Endothelial cell of umbilical vein (primary cell): Measurements from ENCODE around the gene MACF1. TPM values are rescaled to one million over a fixed set of nuclear protein-coding genes. Genes with fewer than 3 reads are reported as not detected.
A peak's percentile ranks its signal among the peaks of the same experiment; 100 is the strongest.

Experiments used
- BruUV-seq: library from RNA; stranded (reverse); fragments of 400-500 nt; replicated peaks from 2 replicates; lab custom pipeline; 2021; lab: Mats Ljungman, UMichigan
- CTCF ChIA-PET: fragments of 300-600, 350-600 bp; sonication (Branson Sonifier 250); formaldehyde crosslinking; loops from one replicate; lab custom pipeline; 2021; ENCODE audit warnings: antibody characterized with exemption, inconsistent platforms; lab: Charles Lee
- POLR2A ChIA-PET: fragments of 300-600, 350-600 bp; sonication (Branson Sonifier 250); formaldehyde crosslinking; loops from one replicate; lab custom pipeline; 2021; ENCODE audit warnings: antibody characterized with exemption, inconsistent platforms; lab: Charles Lee
- DNase-seq: peaks from one replicate; pipeline ENCODE4 v3.0.0-alpha.2; 2011; ENCODE audit warnings: low read depth, low spot score
- FAIRE-seq: peaks from 2 replicates; lab custom pipeline; 2011; peaks lifted over from hg19 to GRCh38; lab: Jason Lieb, UNC
- H2AFZ ChIP-seq: 2 replicates; pipeline ENCODE4 v1.6.0; 2012; ENCODE audit warnings: low read depth, low read length, control low read depth, inconsistent platforms
- H3K27ac ChIP-seq: 2 replicates; pipeline ENCODE4 v1.5.1; 2011; ENCODE audit warnings: low read depth, mild to moderate bottlenecking, control low read depth, low read length, moderate library complexity; ENCODE audit not compliant: insufficient read depth
- H3K27me3 ChIP-seq, 2 experiments: 2 replicates each; pipeline versions ENCODE4 v1.6.0 to v1.6.1; 2011; ENCODE audit warnings: low read length in 2 of 2, mixed read lengths in 1 of 2; ENCODE audit not compliant: control insufficient read depth in 2 of 2, insufficient read depth in 2 of 2
- H3K36me3 ChIP-seq, 2 experiments: 2 replicates in 1 of 2; 3 replicates in 1 of 2; pipeline ENCODE4 v1.5.1; 2011; ENCODE audit warnings: low read length in 2 of 2, mild to moderate bottlenecking in 1 of 2, moderate library complexity in 1 of 2; ENCODE audit not compliant: control insufficient read depth in 2 of 2, insufficient read depth in 2 of 2; ENCODE audit errors: extremely low read depth in 1 of 2
- H3K4me1 ChIP-seq: 3 replicates; pipeline ENCODE4 v1.5.1; 2011; ENCODE audit warnings: mild to moderate bottlenecking, low read length; ENCODE audit not compliant: control insufficient read depth, insufficient read depth; ENCODE audit errors: extremely low read depth
- H3K4me2 ChIP-seq: 2 replicates; pipeline ENCODE4 v1.6.1; 2011; ENCODE audit warnings: low read length, control low read depth, mixed read lengths; ENCODE audit not compliant: insufficient read depth
- H3K4me3 ChIP-seq, 3 experiments: fragments of 200-600 bp in 1 of 3; sonication (generic), shearing (Covaris generic) in 1 of 3; replicated peaks in 1 of 3; 2 replicates each; pipeline ENCODE4 v1.5.1; 2011 to 2016; ENCODE audit warnings: control low read depth in 3 of 3, low read length in 3 of 3, mild to moderate bottlenecking in 2 of 3, inconsistent platforms in 1 of 3, low read depth in 1 of 3, moderate library complexity in 1 of 3; ENCODE audit not compliant: insufficient read depth in 1 of 3
- H3K79me2 ChIP-seq: 2 replicates; pipeline ENCODE4 v1.6.0; 2012; ENCODE audit warnings: low read length, inconsistent platforms; ENCODE audit not compliant: control insufficient read depth, insufficient read depth
- H3K9ac ChIP-seq: replicated peaks from 2 replicates; pipeline ENCODE3; 2011; ENCODE audit warnings: low read length, control low read depth; ENCODE audit not compliant: insufficient read depth; ENCODE audit errors: extremely low read depth
- H3K9me1 ChIP-seq: replicated peaks from 3 replicates; pipeline ENCODE4 v1.6.0; 2011; ENCODE audit warnings: mild to moderate bottlenecking, low read length; ENCODE audit not compliant: control insufficient read depth, insufficient read depth; ENCODE audit errors: extremely low read depth
- H3K9me3 ChIP-seq: replicated peaks from 2 replicates; pipeline ENCODE4 v1.5.1; 2012; ENCODE audit warnings: low read length, inconsistent platforms; ENCODE audit not compliant: control insufficient read depth, insufficient read depth
- H4K20me1 ChIP-seq: replicated peaks from 2 replicates; pipeline ENCODE3; 2011; ENCODE audit warnings: mild to moderate bottlenecking, low read length; ENCODE audit not compliant: control insufficient read depth, insufficient read depth; ENCODE audit errors: extremely low read depth
- EZH2 ChIP-seq: IDR thresholded peaks from 2 replicates; pipeline ENCODE4 v1.6.1; 2012; ENCODE audit warnings: borderline replicate concordance, low read depth, mild to moderate bottlenecking, moderate library complexity, low read length, inconsistent platforms; ENCODE audit not compliant: severe bottlenecking
- FOS ChIP-seq: IDR thresholded peaks from 2 replicates; pipeline ENCODE4 v1.6.1; 2011; ENCODE audit warnings: mild to moderate bottlenecking, low read length, moderate library complexity, borderline replicate concordance; ENCODE audit not compliant: insufficient read depth
- GATA2 ChIP-seq: IDR thresholded peaks from 2 replicates; pipeline ENCODE4 v1.7.0; 2011; ENCODE audit warnings: low read depth, mild to moderate bottlenecking, moderate library complexity, mixed read lengths, low read length; ENCODE audit not compliant: insufficient read length, insufficient read depth
- JUN ChIP-seq: IDR thresholded peaks from 2 replicates; pipeline ENCODE4 v1.6.1; 2011; ENCODE audit warnings: borderline replicate concordance, low read depth; ENCODE audit not compliant: insufficient read length, insufficient read depth
- MYC ChIP-seq: IDR thresholded peaks from one replicate; pipeline ENCODE4 v1.6.1; 2011; ENCODE audit warnings: mild to moderate bottlenecking, low read depth, low read length
- POLR2A ChIP-seq: IDR thresholded peaks from 2 replicates; pipeline ENCODE4 v1.6.1; 2012; ENCODE audit warnings: low read depth, mild to moderate bottlenecking, control low read depth, low read length
- POLR2AphosphoS5 ChIP-seq: IDR thresholded peaks from 2 replicates; pipeline ENCODE4 v1.6.1; 2012; ENCODE audit warnings: low read depth, mild to moderate bottlenecking, control low read depth, low read length, moderate library complexity; ENCODE audit not compliant: insufficient read depth
- dilution Hi-C: fragments of 300-500 bp; cut with MboI; formaldehyde crosslinking; loops from one replicate; pipeline ENCODE4 v1.15.0; 2019; ENCODE audit warnings: low sequenced_read_pairs; ENCODE audit not compliant: extremely low pct_ligation_motif_present
- intact Hi-C: fragments of 100-400 bp; cut with micrococcal nuclease; formaldehyde crosslinking; loops from one replicate; pipeline ENCODE4 v1.10.0; 2022
- polyA plus RNA-seq, 4 experiments: library from polyadenylated mRNA; depleted of rRNA in 3 of 4; stranded (reverse) in 3 of 4; unstranded in 1 of 4; fragments of >200 nt; gene quantifications; 2 replicates each; pipeline versions ENCODE4 v1.2.1 to v1.2.3, GENCODE V29; 2011 to 2012; ENCODE audit warnings: missing spikeins in 1 of 4
- total RNA-seq: library from RNA; stranded (reverse); gene quantifications from 2 replicates; pipeline ENCODE4 v1.2.3, GENCODE V29; 2021
- TF ChIP-seq, protein P1 (sequence below), 2 donors: IDR thresholded peaks; 1 replicate in 1 of 2; 2 replicates in 1 of 2; pipeline ENCODE4 v1.5.1; 2011; ENCODE audit warnings: low read length in 2 of 2, mild to moderate bottlenecking in 2 of 2, moderate library complexity in 2 of 2, control low read depth in 1 of 2, inconsistent platforms in 1 of 2, low read depth in 1 of 2; ENCODE audit not compliant: insufficient read depth in 1 of 2; ENCODE audit errors: extremely low read depth in 1 of 2
- TF ChIP-seq, protein P2 (sequence below): IDR thresholded peaks from 2 replicates; pipeline ENCODE4 v1.6.1; 2011; ENCODE audit not compliant: insufficient read depth, insufficient read length

The MACF1 gene
- total and polyA plus RNA-seq, 2 donors (not counting 3 experiments of a cell fraction or from before 2014, with no cell fraction given): 122 to 587 TPM

DNA sequence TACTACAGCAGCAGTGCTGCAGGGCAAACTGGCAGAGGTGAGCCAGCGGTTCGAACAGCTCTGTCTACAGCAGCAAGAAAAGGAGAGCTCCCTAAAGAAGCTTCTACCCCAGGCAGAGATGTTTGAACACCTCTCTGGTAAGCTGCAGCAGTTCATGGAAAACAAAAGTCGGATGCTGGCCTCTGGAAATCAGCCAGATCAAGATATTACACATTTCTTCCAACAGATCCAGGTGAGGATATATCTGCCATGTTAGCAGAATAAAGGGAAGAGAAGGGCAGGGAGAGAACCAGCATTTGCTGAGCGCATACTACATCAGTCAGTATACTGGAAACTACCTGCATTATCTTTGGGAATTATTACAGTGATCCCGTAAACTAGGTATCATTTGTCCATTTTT, 157.0 kb downstream of the MACF1 start:
- no peak overlapping the region for H3K4me3 ChIP-seq
- intact Hi-C loops (loop anchor here (5.0 to 10.0 kb wide), 2 partner anchors 53 to 176 kb away; no protein-coding TSS in a partner anchor), dilution Hi-C loops (no loop called here)
- no peaks in the 10 kb centered on the region for H3K9me1 ChIP-seq
- ChIA-PET POLR2A (interaction anchor here (0.6 kb wide), 1 partner anchor 89 kb away, joined by 3 read pairs; no protein-coding TSS in a partner anchor), CTCF (interaction anchor here (0.9 to 2.2 kb wide), 6 partner anchors 9 to 263 kb away, joined by 3 to 21 read pairs (median 3); no protein-coding TSS in a partner anchor)
- H3K4me2 ChIP-seq: no peak overlapping the region
- no peak for DNase-seq
- no peaks in the 10 kb centered on the region for H4K20me1 ChIP-seq
- peaks cover 3% of the 10 kb centered on the region for H3K4me1 ChIP-seq
- peaks cover 31 to 49% of the 10 kb centered on the region in 2 experiments for H3K36me3 ChIP-seq
- no peaks in the 10 kb centered on the region for H3K27me3 ChIP-seq
- no peak overlapping the region for H3K27ac ChIP-seq
- TF ChIP-seq JUN: no peak
- no peak for TF ChIP-seq EZH2
- TF ChIP-seq MYC: no peak
- no peak for TF ChIP-seq FOS
- TF ChIP-seq, protein P1, sequence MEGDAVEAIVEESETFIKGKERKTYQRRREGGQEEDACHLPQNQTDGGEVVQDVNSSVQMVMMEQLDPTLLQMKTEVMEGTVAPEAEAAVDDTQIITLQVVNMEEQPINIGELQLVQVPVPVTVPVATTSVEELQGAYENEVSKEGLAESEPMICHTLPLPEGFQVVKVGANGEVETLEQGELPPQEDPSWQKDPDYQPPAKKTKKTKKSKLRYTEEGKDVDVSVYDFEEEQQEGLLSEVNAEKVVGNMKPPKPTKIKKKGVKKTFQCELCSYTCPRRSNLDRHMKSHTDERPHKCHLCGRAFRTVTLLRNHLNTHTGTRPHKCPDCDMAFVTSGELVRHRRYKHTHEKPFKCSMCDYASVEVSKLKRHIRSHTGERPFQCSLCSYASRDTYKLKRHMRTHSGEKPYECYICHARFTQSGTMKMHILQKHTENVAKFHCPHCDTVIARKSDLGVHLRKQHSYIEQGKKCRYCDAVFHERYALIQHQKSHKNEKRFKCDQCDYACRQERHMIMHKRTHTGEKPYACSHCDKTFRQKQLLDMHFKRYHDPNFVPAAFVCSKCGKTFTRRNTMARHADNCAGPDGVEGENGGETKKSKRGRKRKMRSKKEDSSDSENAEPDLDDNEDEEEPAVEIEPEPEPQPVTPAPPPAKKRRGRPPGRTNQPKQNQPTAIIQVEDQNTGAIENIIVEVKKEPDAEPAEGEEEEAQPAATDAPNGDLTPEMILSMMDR (IDR thresholded peaks at IDR 0.05; ENCODE audit: extremely low read depth in 1 of 2, insufficient read depth in 1 of 2, low read depth in 1 of 2, low read length in 2 of 2): no peak
- TF ChIP-seq GATA2: no peak
- no peak for TF ChIP-seq POLR2A
- TF ChIP-seq POLR2AphosphoS5: no peak
- TF ChIP-seq, protein P2, sequence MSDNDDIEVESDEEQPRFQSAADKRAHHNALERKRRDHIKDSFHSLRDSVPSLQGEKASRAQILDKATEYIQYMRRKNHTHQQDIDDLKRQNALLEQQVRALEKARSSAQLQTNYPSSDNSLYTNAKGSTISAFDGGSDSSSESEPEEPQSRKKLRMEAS: no peak
- BruUV-seq: TSS peak; percentile 14
- FAIRE-seq: peak; percentile 18
- no peak overlapping the region for H3K9ac ChIP-seq
- peaks cover 2% of the 10 kb centered on the region for H3K79me2 ChIP-seq
- H3K9me3 ChIP-seq: no peaks in the 10 kb centered on the region
- no peak overlapping the region for H2AFZ ChIP-seq
